H9 (cell line): ENCODE results near the gene MTHFD1L. TPM values are rescaled to one million over a fixed set of nuclear protein-coding genes. Genes with fewer than 3 reads are reported as not detected.

ENCODE experiments used
- DNase-seq: peaks from one replicate; pipeline ENCODE4 v3.0.0-alpha.2; 2017
- H2AFZ ChIP-seq: one replicate; pipeline ENCODE4 v1.6.1; 2013; ENCODE audit warnings: mild to moderate bottlenecking, low read length, control low read depth, moderate library complexity
- H2AK5ac ChIP-seq: 2 replicates; pipeline ENCODE4 v1.6.1; 2013; ENCODE audit warnings: low read length, control low read depth, mixed read lengths; ENCODE audit not compliant: insufficient read length
- H2BK120ac ChIP-seq: one replicate; pipeline ENCODE4 v1.6.1; 2013; ENCODE audit warnings: low read depth, mild to moderate bottlenecking, low read length, control low read depth, inconsistent platforms; ENCODE audit not compliant: poor library complexity, severe bottlenecking
- H2BK12ac ChIP-seq: 2 replicates; pipeline ENCODE4 v1.6.1; 2013; ENCODE audit warnings: low read length, control low read depth, mixed read lengths, low read depth; ENCODE audit not compliant: insufficient read length
- H2BK15ac ChIP-seq: 2 replicates; pipeline ENCODE4 v1.6.1; 2013; ENCODE audit warnings: low read depth, low read length, control low read depth
- H2BK20ac ChIP-seq: one replicate; pipeline ENCODE4 v1.6.1; 2013; ENCODE audit warnings: low read depth, mild to moderate bottlenecking, low read length, control low read depth, inconsistent platforms; ENCODE audit not compliant: poor library complexity, severe bottlenecking
- H2BK5ac ChIP-seq: 2 replicates; pipeline ENCODE4 v1.6.1; 2013; ENCODE audit warnings: low read length, control low read depth, mixed read lengths; ENCODE audit not compliant: insufficient read length
- H3K14ac ChIP-seq: 2 replicates; pipeline ENCODE4 v1.6.1; 2013; ENCODE audit warnings: low read length, control low read depth; ENCODE audit not compliant: insufficient read depth
- H3K18ac ChIP-seq: 2 replicates; pipeline ENCODE4 v1.6.1; 2013; ENCODE audit warnings: low read depth, mild to moderate bottlenecking, mixed read lengths, low read length, control low read depth; ENCODE audit not compliant: insufficient read length
- H3K23ac ChIP-seq: 2 replicates; pipeline ENCODE4 v1.6.1; 2013; ENCODE audit warnings: low read length, control low read depth, mixed read lengths, low read depth; ENCODE audit not compliant: insufficient read length
- H3K23me2 ChIP-seq: 2 replicates; pipeline ENCODE4 v1.6.1; 2013; ENCODE audit warnings: low read depth, mild to moderate bottlenecking, mixed read lengths, low read length, control low read depth; ENCODE audit not compliant: insufficient read length, poor library complexity, severe bottlenecking
- H3K27ac ChIP-seq: 2 replicates; pipeline ENCODE4 v1.5.1; 2013; ENCODE audit warnings: low read length, control low read depth, mixed read lengths, low read depth; ENCODE audit not compliant: insufficient read length
- H3K27me3 ChIP-seq: 2 replicates; pipeline ENCODE4 v1.6.1; 2013; ENCODE audit warnings: low read length, control low read depth, inconsistent platforms; ENCODE audit not compliant: insufficient read depth
- H3K4ac ChIP-seq: 2 replicates; pipeline ENCODE4 v1.6.1; 2013; ENCODE audit warnings: low read depth, mild to moderate bottlenecking, control low read depth, inconsistent platforms, low read length, moderate library complexity
- H3K4me1 ChIP-seq: 2 replicates; pipeline ENCODE4 v1.6.1; 2013; ENCODE audit warnings: low read length, control low read depth, inconsistent platforms; ENCODE audit not compliant: insufficient read depth
- H3K4me2 ChIP-seq: 2 replicates; pipeline ENCODE4 v1.6.1; 2013; ENCODE audit warnings: low read length, control low read depth, mixed read lengths; ENCODE audit not compliant: insufficient read length, insufficient read depth
- H3K56ac ChIP-seq: 2 replicates; pipeline ENCODE4 v1.6.1; 2013; ENCODE audit warnings: low read depth, mild to moderate bottlenecking, mixed read lengths, low read length, control low read depth; ENCODE audit not compliant: insufficient read length
- H3K79me1 ChIP-seq: 2 replicates; pipeline ENCODE4 v1.6.1; 2013; ENCODE audit warnings: low read depth, mild to moderate bottlenecking, moderate library complexity, low read length, control low read depth, inconsistent platforms; ENCODE audit not compliant: insufficient read depth, poor library complexity, severe bottlenecking
- H3K79me2 ChIP-seq: 2 replicates; pipeline ENCODE4 v1.6.1; 2013; ENCODE audit warnings: low read length, control low read depth, inconsistent platforms; ENCODE audit not compliant: insufficient read depth
- H3K9ac ChIP-seq: 2 replicates; pipeline ENCODE4 v1.6.1; 2013; ENCODE audit warnings: low read length, control low read depth, mixed read lengths; ENCODE audit not compliant: insufficient read length; ENCODE audit errors: extremely low read depth
- H3K9me3 ChIP-seq: one replicate; pipeline ENCODE4 v1.6.1; 2013; ENCODE audit warnings: low read depth, low read length, inconsistent platforms; ENCODE audit not compliant: control insufficient read depth
- H3T11ph ChIP-seq: one replicate; pipeline ENCODE4 v1.6.1; 2013; ENCODE audit warnings: mild to moderate bottlenecking, low read length, control low read depth, inconsistent platforms
- H4K20me1 ChIP-seq: one replicate; pipeline ENCODE4 v1.6.1; 2013; ENCODE audit not compliant: control insufficient read depth, insufficient read length, insufficient read depth
- H4K5ac ChIP-seq: 2 replicates; pipeline ENCODE4 v1.6.1; 2013; ENCODE audit warnings: low read depth, mild to moderate bottlenecking, mixed read lengths, low read length, control low read depth; ENCODE audit not compliant: insufficient read length
- H4K8ac ChIP-seq: replicated peaks from 2 replicates; pipeline ENCODE4 v1.6.1; 2013; ENCODE audit warnings: low read length, control low read depth, mixed read lengths, low read depth; ENCODE audit not compliant: insufficient read length
- H4K91ac ChIP-seq: 2 replicates; pipeline ENCODE4 v1.6.1; 2013; ENCODE audit warnings: low read depth, mild to moderate bottlenecking, moderate library complexity, mixed read lengths, low read length, control low read depth; ENCODE audit not compliant: insufficient read length
- H3K27ac Mint-ChIP-seq, 3 experiments: 2 replicates in 2 of 3; 3 replicates in 1 of 3; pipeline ENCODE4 v1.8.0; 2020 to 2021; ENCODE audit warnings: mixed read lengths in 3 of 3, mild to moderate bottlenecking in 1 of 3, moderate library complexity in 1 of 3
- H3K27me3 Mint-ChIP-seq: 2 replicates; pipeline ENCODE4 v1.8.0; 2021; ENCODE audit warnings: low read depth, mild to moderate bottlenecking, moderate library complexity, mixed read lengths
- H3K36me3 Mint-ChIP-seq, 3 experiments: 2 replicates in 2 of 3; 3 replicates in 1 of 3; pipeline ENCODE4 v1.8.0; 2020 to 2021; ENCODE audit warnings: low read depth in 3 of 3, mixed read lengths in 3 of 3; ENCODE audit not compliant: insufficient read depth in 1 of 3
- H3K4me1 Mint-ChIP-seq, 2 experiments: 2 replicates each; pipeline ENCODE4 v1.8.0; 2020; ENCODE audit warnings: mixed read lengths in 2 of 2
- H3K4me3 Mint-ChIP-seq, 2 experiments: 2 replicates in 1 of 2; 3 replicates in 1 of 2; pipeline ENCODE4 v1.8.0; 2020 to 2021; ENCODE audit warnings: mild to moderate bottlenecking in 2 of 2, mixed read lengths in 2 of 2, moderate library complexity in 1 of 2
- H3K9me3 Mint-ChIP-seq, 2 experiments: 2 replicates in 1 of 2; 3 replicates in 1 of 2; pipeline ENCODE4 v1.8.0; 2020; ENCODE audit warnings: mild to moderate bottlenecking in 2 of 2, mixed read lengths in 2 of 2, moderate library complexity in 1 of 2
- WGBS: extraction: QIAGEN DNeasy Blood & Tissue Kit; methylation state at CpG from one replicate; pipeline ENCODE4 v1.1.7; 2013; ENCODE audit warnings: missing lambda C conversion rate, low lambda C conversion rate, mixed read lengths; ENCODE audit not compliant: insufficient read length; ENCODE audit errors: extremely low coverage; 5-methylcytosine and 5-hydroxymethylcytosine counted together
- total RNA-seq: library from RNA; stranded (reverse); gene quantifications from 2 replicates; pipeline ENCODE4 v1.2.1, GENCODE V29; 2021
- TF ChIP-seq, protein P1 (sequence below): fragments of 200-600 bp; sonication (generic); conservative IDR thresholded peaks from 3 replicates; pipeline ENCODE4 v1.8.0; 2021; ENCODE audit warnings: antibody characterized with exemption, mild to moderate bottlenecking

Gene MTHFD1L
- total RNA-seq, 1 experiment from 2014 or later = 90.2 TPM

DNA sequence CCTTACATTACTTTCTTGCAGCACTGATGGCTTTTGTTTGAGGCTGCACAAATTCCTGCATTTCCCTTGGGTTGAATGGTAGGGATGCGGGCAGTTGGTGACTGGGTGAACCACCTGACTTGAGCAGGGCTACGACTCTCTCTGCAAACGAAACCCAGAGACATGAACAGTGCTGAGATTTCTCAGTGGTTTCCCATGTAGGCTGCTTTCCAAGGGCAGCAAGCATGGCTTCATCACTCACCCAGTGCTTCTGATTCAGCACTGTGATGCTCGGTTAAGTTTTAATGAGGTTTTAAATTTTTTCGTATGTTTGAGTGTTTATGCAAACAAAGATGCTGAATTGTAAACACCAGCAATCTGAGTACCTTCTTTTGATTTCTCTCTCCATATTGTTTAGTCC, 127.2 kb downstream of the MTHFD1L start:
- H3K4me1 Mint-ChIP-seq = peaks cover 9 to 10% of the 10 kb centered on the region in 2 experiments
- peaks cover 13 to 41% (median 13%) of the 10 kb centered on the region in 3 experiments; a peak in 6 of 7 replicates for H3K36me3 Mint-ChIP-seq
- no peaks in the 10 kb centered on the region for H3K27me3 ChIP-seq
- H3K4me3 Mint-ChIP-seq = no peak overlapping the region
- no peak overlapping the region for H2BK20ac ChIP-seq
- H3K9me3 ChIP-seq = no peaks in the 10 kb centered on the region
- no peak overlapping the region for H3K56ac ChIP-seq
- no peaks in the 10 kb centered on the region for H3K9me3 Mint-ChIP-seq
- H2BK15ac ChIP-seq = no peak overlapping the region
- no peak overlapping the region for H4K8ac ChIP-seq
- H3K27me3 Mint-ChIP-seq = no peaks in the 10 kb centered on the region
- no peak overlapping the region for H3K4ac ChIP-seq
- TF ChIP-seq, protein P1, sequence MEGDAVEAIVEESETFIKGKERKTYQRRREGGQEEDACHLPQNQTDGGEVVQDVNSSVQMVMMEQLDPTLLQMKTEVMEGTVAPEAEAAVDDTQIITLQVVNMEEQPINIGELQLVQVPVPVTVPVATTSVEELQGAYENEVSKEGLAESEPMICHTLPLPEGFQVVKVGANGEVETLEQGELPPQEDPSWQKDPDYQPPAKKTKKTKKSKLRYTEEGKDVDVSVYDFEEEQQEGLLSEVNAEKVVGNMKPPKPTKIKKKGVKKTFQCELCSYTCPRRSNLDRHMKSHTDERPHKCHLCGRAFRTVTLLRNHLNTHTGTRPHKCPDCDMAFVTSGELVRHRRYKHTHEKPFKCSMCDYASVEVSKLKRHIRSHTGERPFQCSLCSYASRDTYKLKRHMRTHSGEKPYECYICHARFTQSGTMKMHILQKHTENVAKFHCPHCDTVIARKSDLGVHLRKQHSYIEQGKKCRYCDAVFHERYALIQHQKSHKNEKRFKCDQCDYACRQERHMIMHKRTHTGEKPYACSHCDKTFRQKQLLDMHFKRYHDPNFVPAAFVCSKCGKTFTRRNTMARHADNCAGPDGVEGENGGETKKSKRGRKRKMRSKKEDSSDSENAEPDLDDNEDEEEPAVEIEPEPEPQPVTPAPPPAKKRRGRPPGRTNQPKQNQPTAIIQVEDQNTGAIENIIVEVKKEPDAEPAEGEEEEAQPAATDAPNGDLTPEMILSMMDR = no peak
- H3K4me1 ChIP-seq = no peaks in the 10 kb centered on the region
- H3K27ac ChIP-seq = no peak overlapping the region
- no peak overlapping the region for H4K91ac ChIP-seq
- H3K79me2 ChIP-seq = no peaks in the 10 kb centered on the region
- no peak overlapping the region for H3K14ac ChIP-seq
- H3K27ac Mint-ChIP-seq = peak overlapping the region in 2 of 3 experiments; percentile 6 to 72; a peak in 3 of 7 replicates
- H3K23ac ChIP-seq = no peak overlapping the region
- H3K4me2 ChIP-seq = no peak overlapping the region
- no peak overlapping the region for H2AK5ac ChIP-seq
- WGBS = no CpG with 5 or more reads among the region's 5 CpGs
- H2AFZ ChIP-seq = no peak overlapping the region
- no peaks in the 10 kb centered on the region for H4K20me1 ChIP-seq
- no peak overlapping the region for H2BK12ac ChIP-seq
- H3K79me1 ChIP-seq = no peaks in the 10 kb centered on the region
- H2BK120ac ChIP-seq = no peak overlapping the region
- H3K18ac ChIP-seq = no peak overlapping the region
- no peak overlapping the region for H3K9ac ChIP-seq
- H3T11ph ChIP-seq = no peak overlapping the region
- no peaks in the 10 kb centered on the region for H3K23me2 ChIP-seq
- DNase-seq = no peak
- H4K5ac ChIP-seq = no peak overlapping the region
- H2BK5ac ChIP-seq = no peak overlapping the region
